GM12878 (cell line): ENCODE measurements around the gene EXOC8. TPM values are rescaled to one million over a fixed set of nuclear protein-coding genes. Genes with fewer than 3 reads are reported as not detected.

Source experiments
- ATAC-seq: fragments of 200-7000 bp; cut with Tn5 transposase; 3 replicates; pipeline ENCODE4 v1.9.1; 2020; ENCODE audit warnings: mild to moderate bottlenecking, moderate library complexity
- BruUV-seq: library from RNA; stranded (reverse); fragments of 400-500 nt; replicated peaks from 2 replicates; lab custom pipeline; 2021; lab: Mats Ljungman, UMichigan
- CTCF ChIA-PET: fragments of 300-600 bp; sonication (Branson Sonifier 250); formaldehyde crosslinking; extraction: SDS; loops from one replicate; lab custom pipeline; 2021; ENCODE audit warnings: inconsistent platforms; lab: Yijun Ruan, JAX
- POLR2A ChIA-PET: fragments of 350-600 bp; formaldehyde crosslinking; extraction: SDS; loops from one replicate; lab custom pipeline; 2021; ENCODE audit warnings: inconsistent platforms; lab: Charles Lee
- RAD21 ChIA-PET: fragments of 300-600 bp; sonication (Branson Sonifier 250); formaldehyde crosslinking; loops from one replicate; lab custom pipeline; 2023; ENCODE audit warnings: antibody characterized with exemption; ENCODE audit not compliant: unreplicated experiment; lab: Charles Lee
- SMC1A ChIA-PET: fragments of 300-600 bp; sonication (Branson Sonifier 250); formaldehyde crosslinking; loops from one replicate; lab custom pipeline; 2023; ENCODE audit not compliant: unreplicated experiment, uncharacterized antibody; lab: Charles Lee
- DNase-seq: peaks from one replicate; pipeline ENCODE4 v3.0.0-alpha.2; 2011; ENCODE audit warnings: low read depth, low spot score
- FAIRE-seq: peaks from 3 replicates; lab custom pipeline; 2011; peaks lifted over from hg19 to GRCh38; lab: Jason Lieb, UNC
- H2AFZ ChIP-seq: 2 replicates; pipeline ENCODE4 v1.6.0; 2011; ENCODE audit warnings: low read depth, low read length, control low read depth; ENCODE audit not compliant: control insufficient read depth
- H3K27ac ChIP-seq: 2 replicates; pipeline ENCODE4 v1.5.1; 2011; ENCODE audit warnings: control low read depth; ENCODE audit not compliant: control insufficient read depth, insufficient read depth
- H3K27me3 ChIP-seq, 2 experiments: replicated peaks in 1 of 2; 2 replicates each; pipeline versions ENCODE4 v1.6.0 to v1.6.1; 2011; ENCODE audit warnings: low read length in 1 of 2; ENCODE audit not compliant: control insufficient read depth in 2 of 2, insufficient read depth in 2 of 2
- H3K36me3 ChIP-seq, 2 experiments: 2 replicates each; pipeline ENCODE4 v1.5.1; 2011; ENCODE audit warnings: low read length in 1 of 2; ENCODE audit not compliant: control insufficient read depth in 2 of 2, insufficient read depth in 2 of 2
- H3K4me1 ChIP-seq: 2 replicates; pipeline ENCODE4 v1.6.1; 2011; ENCODE audit warnings: mild to moderate bottlenecking, low read length, moderate library complexity, mixed read lengths; ENCODE audit not compliant: control insufficient read depth, insufficient read depth
- H3K4me2 ChIP-seq: 2 replicates; pipeline ENCODE4 v1.6.0; 2011; ENCODE audit warnings: control low read depth; ENCODE audit not compliant: control insufficient read depth, insufficient read depth
- H3K4me3 ChIP-seq: fragments of 200-600 bp; sonication (generic); 2 replicates; pipeline ENCODE4 v1.5.1; 2016
- H3K79me2 ChIP-seq: 2 replicates; pipeline ENCODE4 v1.6.0; 2011; ENCODE audit warnings: low read length; ENCODE audit not compliant: control insufficient read depth, insufficient read depth
- H3K9ac ChIP-seq: 2 replicates; pipeline ENCODE4 v1.8.0; 2011; ENCODE audit warnings: low read length, control low read depth, mixed read lengths; ENCODE audit not compliant: control insufficient read depth, insufficient read depth
- H3K9me3 ChIP-seq: replicated peaks from 3 replicates; pipeline ENCODE4 v1.5.1; 2011; ENCODE audit warnings: mild to moderate bottlenecking, low read length; ENCODE audit not compliant: control insufficient read depth, insufficient read depth
- H4K20me1 ChIP-seq: 2 replicates; pipeline ENCODE4 v1.6.0; 2011; ENCODE audit not compliant: control insufficient read depth, insufficient read depth
- CTCF ChIP-seq, 3 experiments: IDR thresholded peaks in 2 of 3; conservative IDR thresholded peaks in 1 of 3; 2 replicates each; pipeline ENCODE4 v1.5.1; 2011; ENCODE audit warnings: low read depth in 3 of 3, low read length in 3 of 3, mild to moderate bottlenecking in 3 of 3, control low read depth in 2 of 3, moderate library complexity in 2 of 3, inconsistent platforms in 1 of 3, mixed read lengths in 1 of 3; ENCODE audit not compliant: control insufficient read depth in 2 of 3, insufficient read depth in 1 of 3; ENCODE audit errors: extremely low read depth in 1 of 3
- E2F8 ChIP-seq: fragments of 450-650 bp; IDR thresholded peaks from 2 replicates; pipeline ENCODE4 v1.6.1; 2018; ENCODE audit warnings: mild to moderate bottlenecking, low read depth, moderate library complexity; ENCODE audit not compliant: partially characterized antibody
- MEF2B ChIP-seq: fragments of 450-650 bp; IDR thresholded peaks from 2 replicates; pipeline ENCODE4 v1.6.1; 2018; ENCODE audit warnings: mild to moderate bottlenecking, moderate library complexity; ENCODE audit not compliant: partially characterized antibody, poor library complexity, severe bottlenecking
- PRDM15 ChIP-seq: fragments of 450-650 bp; formaldehyde crosslinking; IDR thresholded peaks from 2 replicates; pipeline ENCODE4 v1.4.0; 2020; ENCODE audit warnings: mild to moderate bottlenecking, moderate library complexity
- SPI1 ChIP-seq: IDR thresholded peaks from 2 replicates; pipeline ENCODE4 v1.6.1; 2011; ENCODE audit warnings: low read depth, mild to moderate bottlenecking, low read length, moderate library complexity, borderline replicate concordance; ENCODE audit not compliant: insufficient read depth
- USF1 ChIP-seq: IDR thresholded peaks from 2 replicates; pipeline ENCODE4 v1.6.1; 2011; ENCODE audit warnings: borderline replicate concordance, low read depth, mild to moderate bottlenecking, moderate library complexity, mixed read lengths, low read length; ENCODE audit not compliant: insufficient read depth; ENCODE audit errors: extremely low read length
- WGBS: methylation state at CpG from one replicate; pipeline ENCODE4 v1.1.6; 2016; ENCODE audit warnings: low lambda C conversion rate; ENCODE audit not compliant: insufficient replicate concordance, insufficient coverage; ENCODE audit errors: missing lambda C conversion rate; 5-methylcytosine and 5-hydroxymethylcytosine counted together
- in situ Hi-C: fragments of 300-500 bp; cut with MboI; formaldehyde crosslinking; loops from 9 replicates; pipeline ENCODE4 v1.14.3; 2018; ENCODE audit warnings: mixed read lengths
- intact Hi-C: fragments of 100-400 bp; cut with micrococcal nuclease; formaldehyde crosslinking; loops from one replicate; pipeline ENCODE4 v1.14.2; 2022; ENCODE audit not compliant: unreplicated experiment
- polyA plus RNA-seq, 11 experiments: library from polyadenylated mRNA; depleted of rRNA in 4 of 11; unstranded in 6 of 11; stranded (reverse) in 5 of 11; fragments of >200 nt; fragmentation: Nextera tagmentation in 4 of 11; fragmentation: Illumina TruSeq in 1 of 11; extraction: Ambion mirVana in 4 of 11; extraction: Trizol in 1 of 11; gene quantifications; 1 replicate in 1 of 11; 2 replicates in 10 of 11; pipeline versions ENCODE4 v1.2.1 to v1.2.3, GENCODE V29; 2011 to 2016; ENCODE audit warnings: inconsistent platforms in 2 of 11, missing spikeins in 2 of 11, low read depth in 1 of 11
- total RNA-seq, 4 experiments: library from RNA; depleted of rRNA in 3 of 4; stranded (reverse); fragments of >200 nt in 3 of 4; fragmentation: Illumina TruSeq in 1 of 4; extraction: Trizol in 1 of 4; gene quantifications; 2 replicates each; pipeline versions ENCODE4 v1.2.1 to v1.2.3, GENCODE V29; 2013 to 2021

EXOC8 gene
- total and polyA plus RNA-seq, 10 of the 15 experiments (the other 5 are each of a cell fraction or from before 2014, with no cell fraction given), result 2.0 to 11.3 (median 6.3) TPM

- TF ChIP-seq CTCF (IDR thresholded peaks at IDR 0.05 in 2 of 3, conservative IDR thresholded peaks at IDR 0.05 in 1 of 3; ENCODE audit: control insufficient read depth in 2 of 3, extremely low read depth in 1 of 3, insufficient read depth in 1 of 3, low read depth in 3 of 3, low read length in 3 of 3), result no peak
- TF ChIP-seq PRDM15 (CRISPR knock-in tag), result no peak
- no peak for TF ChIP-seq USF1
- TF ChIP-seq MEF2B, result no peak
- TF ChIP-seq, all 136 proteins: peak for 0
These were observed 41.7 kb downstream of the EXOC8 start (continued) for GRCh38 chr1:231295938-231296337.

GRCh38 chr1:231286603-231287002 is 51.0 kb downstream of the EXOC8 start:
- 82% methylated on average over 6 of the region's 6 CpGs for WGBS
- no TSS peak for BruUV-seq
- Histone ChIP-seq H3K4me2 (no peak overlapping the region), H3K9ac (no peak overlapping the region), H3K4me3 (no peak overlapping the region), H3K4me1 (no peaks in the 10 kb centered on the region), H3K27me3 (no peaks in the 10 kb centered on the region), H4K20me1 (no peaks in the 10 kb centered on the region), H3K9me3 (no peaks in the 10 kb centered on the region), H3K27ac (no peak overlapping the region), H3K36me3 (no peaks in the 10 kb centered on the region), H2AFZ (no peak overlapping the region), H3K79me2 (no peaks in the 10 kb centered on the region)
- ChIA-PET SMC1A (no interaction called here), POLR2A (no interaction called here), CTCF (no interaction called here), RAD21 (no interaction called here)
- ATAC-seq (no peak), DNase-seq (no peak), FAIRE-seq (no peak)
- TF ChIP-seq E2F8, result no peak
- TF ChIP-seq SPI1, result peak; percentile 19; the same call in 1 of the 2 replicates
- intact Hi-C loops (no loop called here), in situ Hi-C loops (no loop called here)
